ENCODE measurements around the gene SLC8A3.

Gene SLC8A3

DNA sequence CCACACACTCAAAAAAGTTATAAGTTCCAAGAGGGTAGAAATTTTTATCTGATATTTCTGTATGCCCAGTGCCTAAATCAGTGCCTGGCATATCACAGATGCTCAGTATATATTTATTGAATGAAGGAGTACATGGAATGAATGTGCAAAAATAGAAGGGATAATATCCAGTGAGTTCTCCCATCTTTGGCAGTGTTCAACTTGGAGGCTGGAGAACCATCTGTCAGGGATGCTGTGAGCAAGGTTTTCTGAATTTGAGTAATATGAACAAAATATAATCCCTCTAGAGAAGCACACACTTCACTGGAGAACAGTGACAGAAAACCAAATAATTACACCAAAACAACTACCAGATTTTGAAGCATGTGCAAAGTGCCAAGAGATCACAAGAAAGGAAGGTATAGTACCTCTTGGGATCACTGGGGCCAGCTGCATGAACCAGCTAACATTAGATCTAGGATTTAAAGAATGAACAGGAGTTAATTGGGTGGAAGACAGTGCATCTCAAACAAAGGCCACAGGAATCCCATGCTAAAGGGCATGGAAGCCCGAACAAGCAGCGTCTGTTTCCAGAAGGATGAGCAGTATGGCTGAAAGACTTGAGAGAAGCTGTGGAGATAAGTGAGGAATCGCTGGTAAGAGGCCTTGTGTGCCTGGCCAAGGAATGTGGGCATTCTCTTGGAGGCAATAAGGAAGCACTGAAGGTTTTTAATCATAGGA, 11.5 kb downstream of the SLC8A3 start:
- no peak for TF ChIP-seq ZNF274 (IDR thresholded peaks at IDR 0.05; ENCODE audit: low read depth, low read length)
- TF ChIP-seq YY1 (IDR thresholded peaks at IDR 0.05; ENCODE audit: insufficient read depth, insufficient read length) = no peak
- TF ChIP-seq SUZ12 (IDR thresholded peaks at IDR 0.05; ENCODE audit: extremely low read depth, insufficient read depth, insufficient read length) = no peak
- Histone ChIP-seq H3K9me3 (ENCODE audit: insufficient read depth, low read length) (no peaks in the 10 kb centered on the region), H3K4me3 (ENCODE audit: insufficient read length, low read depth) (no peak overlapping the region), H3K9ac (ENCODE audit: insufficient read length, low read depth) (no peak overlapping the region), H3K4me1 (ENCODE audit: insufficient read depth, insufficient read length) (no peaks in the 10 kb centered on the region), H3K27me3 (ENCODE audit: insufficient read depth, insufficient read length) (no peaks in the 10 kb centered on the region), H3K36me3 (ENCODE audit: insufficient read depth, insufficient read length, low read length) (no peaks in the 10 kb centered on the region)
- no peak for DNase-seq (ENCODE audit: low read depth, low spot score)

- no peaks in the 10 kb centered on the region for H3K27me3 ChIP-seq (ENCODE audit: insufficient read depth, insufficient read length)
Measured at GRCh38 chr14:70173569-70173968, 15.2 kb downstream of the SLC8A3 start.

DNA sequence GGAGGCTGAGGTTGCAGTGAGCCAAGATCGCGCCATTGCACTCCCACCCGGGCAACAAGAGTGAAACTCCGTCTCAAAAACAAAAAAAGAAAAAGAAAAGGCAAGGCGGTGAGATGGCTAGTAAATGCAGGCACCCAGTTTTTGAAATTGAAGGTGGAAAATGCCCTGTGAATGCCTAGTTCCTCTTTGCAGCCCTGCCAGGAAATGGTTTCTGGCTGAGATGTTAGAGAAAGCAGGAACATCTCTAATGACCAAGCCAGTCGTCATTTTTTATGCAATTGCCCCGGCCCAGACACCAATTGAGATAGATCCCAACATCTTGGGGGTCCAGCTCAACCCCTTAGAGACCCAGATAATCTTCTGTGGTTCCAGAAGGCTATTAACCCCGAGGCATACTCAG, 17.0 kb downstream of the SLC8A3 start:
- no peak for DNase-seq (ENCODE audit: low read depth, low spot score)

More at GRCh38 chr14:70173569-70173968, 15.2 kb downstream of the SLC8A3 start:
- Histone ChIP-seq H3K36me3 (ENCODE audit: insufficient read depth, insufficient read length, low read length) (no peaks in the 10 kb centered on the region), H3K4me1 (ENCODE audit: insufficient read depth, insufficient read length) (no peaks in the 10 kb centered on the region), H3K9ac (ENCODE audit: insufficient read length, low read depth) (no peak overlapping the region), H3K4me3 (ENCODE audit: insufficient read length, low read depth) (no peak overlapping the region), H3K9me3 (ENCODE audit: insufficient read depth, low read length) (no peaks in the 10 kb centered on the region)
- no peak for DNase-seq (ENCODE audit: low read depth, low spot score)
- no peak for TF ChIP-seq ZNF274 (IDR thresholded peaks at IDR 0.05; ENCODE audit: low read depth, low read length)

GRCh38 chr14:70170976-70171375, 17.8 kb downstream of the SLC8A3 start:
- no peak overlapping the region for H3K4me3 ChIP-seq (ENCODE audit: insufficient read length, low read depth)
- TF ChIP-seq ZNF274 (IDR thresholded peaks at IDR 0.05; ENCODE audit: low read depth, low read length) = no peak
- TF ChIP-seq YY1 (IDR thresholded peaks at IDR 0.05; ENCODE audit: insufficient read depth, insufficient read length) = no peak
- TF ChIP-seq SUZ12 (IDR thresholded peaks at IDR 0.05; ENCODE audit: extremely low read depth, insufficient read depth, insufficient read length) = no peak
- no peaks in the 10 kb centered on the region for H3K4me1 ChIP-seq (ENCODE audit: insufficient read depth, insufficient read length)
- no peak for DNase-seq (ENCODE audit: low read depth, low spot score)
- no peaks in the 10 kb centered on the region for H3K27me3 ChIP-seq (ENCODE audit: insufficient read depth, insufficient read length)
- H3K36me3 ChIP-seq (ENCODE audit: insufficient read depth, insufficient read length, low read length) = no peaks in the 10 kb centered on the region
- H3K9ac ChIP-seq (ENCODE audit: insufficient read length, low read depth) = no peak overlapping the region
- no peaks in the 10 kb centered on the region for H3K9me3 ChIP-seq (ENCODE audit: insufficient read depth, low read length)

More for the DNA sequence above, 17.0 kb downstream of the SLC8A3 start:
- H3K9me3 ChIP-seq (ENCODE audit: insufficient read depth, low read length) = no peaks in the 10 kb centered on the region
- no peak for TF ChIP-seq SUZ12 (IDR thresholded peaks at IDR 0.05; ENCODE audit: extremely low read depth, insufficient read depth, insufficient read length)
- no peak for TF ChIP-seq YY1 (IDR thresholded peaks at IDR 0.05; ENCODE audit: insufficient read depth, insufficient read length)
- TF ChIP-seq ZNF274 (IDR thresholded peaks at IDR 0.05; ENCODE audit: low read depth, low read length) = no peak
- no peak overlapping the region for H3K9ac ChIP-seq (ENCODE audit: insufficient read length, low read depth)
- H3K4me3 ChIP-seq (ENCODE audit: insufficient read length, low read depth) = no peak overlapping the region
- no peaks in the 10 kb centered on the region for H3K27me3 ChIP-seq (ENCODE audit: insufficient read depth, insufficient read length)
- H3K4me1 ChIP-seq (ENCODE audit: insufficient read depth, insufficient read length) = no peaks in the 10 kb centered on the region
- H3K36me3 ChIP-seq (ENCODE audit: insufficient read depth, insufficient read length, low read length) = no peaks in the 10 kb centered on the region

DNA sequence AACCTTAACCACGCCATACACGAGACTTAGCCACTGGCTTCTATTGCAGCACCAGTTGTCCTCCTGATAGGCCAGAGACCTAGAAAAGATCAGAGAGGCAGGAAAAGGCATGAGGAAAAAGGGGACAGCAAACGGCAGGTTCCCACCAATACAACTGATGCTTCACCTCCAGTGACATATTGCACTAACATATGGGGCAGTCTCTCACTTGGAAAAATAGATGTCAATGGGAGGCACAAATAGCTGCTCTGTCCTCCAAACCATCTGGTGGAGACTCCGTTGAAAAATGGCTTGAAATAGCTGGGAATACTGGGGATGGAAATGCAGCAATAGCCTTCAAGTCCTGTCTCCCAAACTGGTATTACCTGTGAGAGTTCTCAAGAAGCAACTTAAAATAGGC, 20.3 kb downstream of the SLC8A3 start:
- Histone ChIP-seq H3K4me3 (ENCODE audit: insufficient read length, low read depth) (no peak overlapping the region), H3K9ac (ENCODE audit: insufficient read length, low read depth) (no peak overlapping the region), H3K4me1 (ENCODE audit: insufficient read depth, insufficient read length) (no peaks in the 10 kb centered on the region), H3K27me3 (ENCODE audit: insufficient read depth, insufficient read length) (no peaks in the 10 kb centered on the region), H3K9me3 (ENCODE audit: insufficient read depth, low read length) (no peaks in the 10 kb centered on the region), H3K36me3 (ENCODE audit: insufficient read depth, insufficient read length, low read length) (no peaks in the 10 kb centered on the region)
- no peak for TF ChIP-seq YY1 (IDR thresholded peaks at IDR 0.05; ENCODE audit: insufficient read depth, insufficient read length)
- no peak for TF ChIP-seq ZNF274 (IDR thresholded peaks at IDR 0.05; ENCODE audit: low read depth, low read length)
- no peak for TF ChIP-seq SUZ12 (IDR thresholded peaks at IDR 0.05; ENCODE audit: extremely low read depth, insufficient read depth, insufficient read length)
- no peak for DNase-seq (ENCODE audit: low read depth, low spot score)

- no peaks in the 10 kb centered on the region for H3K36me3 ChIP-seq (ENCODE audit: insufficient read depth, insufficient read length, low read length)
- H3K9ac ChIP-seq (ENCODE audit: insufficient read length, low read depth) = no peak overlapping the region
- no peaks in the 10 kb centered on the region for H3K4me1 ChIP-seq (ENCODE audit: insufficient read depth, insufficient read length)
- no peaks in the 10 kb centered on the region for H3K27me3 ChIP-seq (ENCODE audit: insufficient read depth, insufficient read length)
- H3K9me3 ChIP-seq (ENCODE audit: insufficient read depth, low read length) = no peaks in the 10 kb centered on the region
- H3K4me3 ChIP-seq (ENCODE audit: insufficient read length, low read depth) = no peak overlapping the region
- TF ChIP-seq YY1 (IDR thresholded peaks at IDR 0.05; ENCODE audit: insufficient read depth, insufficient read length) = no peak
- TF ChIP-seq SUZ12 (IDR thresholded peaks at IDR 0.05; ENCODE audit: extremely low read depth, insufficient read depth, insufficient read length) = no peak
- TF ChIP-seq ZNF274 (IDR thresholded peaks at IDR 0.05; ENCODE audit: low read depth, low read length) = no peak
- DNase-seq (ENCODE audit: low read depth, low spot score) = no peak
Measured at GRCh38 chr14:70166530-70167203, 22.1 kb downstream of the SLC8A3 start.

DNA sequence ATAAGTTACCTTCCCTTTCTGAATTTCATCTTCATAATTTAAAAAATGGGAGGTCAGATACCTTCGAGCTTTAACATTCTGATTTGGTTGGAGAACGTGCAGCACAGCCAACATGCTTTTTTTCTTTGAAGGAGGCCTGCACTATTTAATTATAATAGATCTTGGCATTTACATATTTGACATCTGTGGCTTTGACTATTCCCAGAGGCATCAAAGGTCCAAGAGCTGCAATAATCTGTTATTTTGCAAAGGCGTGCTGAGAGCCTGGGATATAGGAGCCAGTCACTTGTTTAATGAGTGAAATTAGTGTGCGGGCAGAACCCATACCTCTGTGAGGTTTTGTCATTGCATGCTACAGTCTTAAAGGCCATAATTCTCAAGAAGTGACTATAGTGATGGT, 26.4 kb downstream of the SLC8A3 start:
- no peaks in the 10 kb centered on the region for H3K27me3 ChIP-seq (ENCODE audit: insufficient read depth, insufficient read length)
- H3K9ac ChIP-seq (ENCODE audit: insufficient read length, low read depth) = no peak overlapping the region
- TF ChIP-seq SUZ12 (IDR thresholded peaks at IDR 0.05; ENCODE audit: extremely low read depth, insufficient read depth, insufficient read length) (no peak), YY1 (IDR thresholded peaks at IDR 0.05; ENCODE audit: insufficient read depth, insufficient read length) (no peak)
- DNase-seq (ENCODE audit: low read depth, low spot score) = no peak
- no peaks in the 10 kb centered on the region for H3K36me3 ChIP-seq (ENCODE audit: insufficient read depth, insufficient read length, low read length)
- H3K4me3 ChIP-seq (ENCODE audit: insufficient read length, low read depth) = no peak overlapping the region
- H3K9me3 ChIP-seq (ENCODE audit: insufficient read depth, low read length) = no peaks in the 10 kb centered on the region
- no peaks in the 10 kb centered on the region for H3K4me1 ChIP-seq (ENCODE audit: insufficient read depth, insufficient read length)
